Vagina (tissue), 2 donors: ENCODE measurements around the gene AGBL1. TPM values are rescaled to one million over a fixed set of nuclear protein-coding genes. Genes with fewer than 3 reads are reported as not detected.

Experiments used
- DNase-seq, 2 donors: peaks; one replicate each; pipeline ENCODE4 v3.0.0-alpha.2; 2017; ENCODE audit errors: extremely low spot score in 2 of 2
- H3K27ac ChIP-seq: fragments of 200-600 bp; sonication (generic); one replicate; pipeline ENCODE4 v1.5.1; 2019
- H3K27me3 ChIP-seq: fragments of 200-600 bp; sonication (generic); one replicate; pipeline ENCODE4 v1.5.1; 2019
- H3K36me3 ChIP-seq, 2 donors: fragments of 200-600 bp; sonication (generic); one replicate each; pipeline ENCODE4 v1.5.1; 2017 to 2019
- H3K4me1 ChIP-seq: fragments of 200-600 bp; sonication (generic); one replicate; pipeline ENCODE4 v1.5.1; 2019
- H3K4me3 ChIP-seq, 2 donors: fragments of 200-600 bp; sonication (generic); 1 replicate in 1 of 2; 2 replicates in 1 of 2; pipeline ENCODE4 v1.5.1; 2016 to 2019
- H3K9me3 ChIP-seq: fragments of 200-600 bp; sonication (generic); one replicate; pipeline ENCODE4 v1.5.1; 2019
- CTCF ChIP-seq, 3 experiments: fragments of 450-650 bp in 2 of 3; fragments of 200-600 bp in 1 of 3; sonication (generic) in 1 of 3; IDR thresholded peaks; one replicate each; pipeline ENCODE4 v1.5.1; 2017 to 2019; ENCODE audit warnings: antibody characterized with exemption in 3 of 3, mild to moderate bottlenecking in 2 of 3, moderate library complexity in 2 of 3
- POLR2A ChIP-seq, 2 donors: fragments of 450-650 bp; IDR thresholded peaks; one replicate each; pipeline ENCODE4 v1.6.1; 2017; ENCODE audit warnings: antibody characterized with exemption in 2 of 2, mild to moderate bottlenecking in 2 of 2, moderate library complexity in 2 of 2
- POLR2AphosphoS5 ChIP-seq, 2 donors: sonication (generic); formaldehyde crosslinking; IDR thresholded peaks; one replicate each; pipeline ENCODE4 v1.9.0; 2017; ENCODE audit warnings: antibody characterized with exemption in 2 of 2, mild to moderate bottlenecking in 2 of 2, low read depth in 1 of 2; ENCODE audit not compliant: insufficient read depth in 1 of 2
- intact Hi-C: fragments of 100-400 bp; cut with DNase I; formaldehyde crosslinking; loops from one replicate; pipeline ENCODE4 v1.15.1; 2023
- total RNA-seq: library from RNA; depleted of rRNA; stranded (reverse); fragments of >200 nt; gene quantifications from one replicate; pipeline ENCODE4 v1.2.3, GENCODE V29; 2016

The AGBL1 gene
- total RNA-seq, 1 donor from 2014 or later = not detected

GRCh38 chr15:86854176-86854575 is 774.5 kb downstream of the AGBL1 start:
- H3K27me3 ChIP-seq = no peaks in the 10 kb centered on the region
- no peak overlapping the region for H3K27ac ChIP-seq
- H3K4me1 ChIP-seq = no peaks in the 10 kb centered on the region
- H3K9me3 ChIP-seq = no peaks in the 10 kb centered on the region
- no peak overlapping the region for H3K4me3 ChIP-seq
- H3K36me3 ChIP-seq = no peaks in the 10 kb centered on the region
- intact Hi-C loops = no loop called here
- no peak for TF ChIP-seq CTCF (IDR thresholded peaks at IDR 0.05)
- TF ChIP-seq POLR2A (IDR thresholded peaks at IDR 0.05) = no peak
- TF ChIP-seq POLR2AphosphoS5 (IDR thresholded peaks at IDR 0.05; ENCODE audit: insufficient read depth in 1 of 2, low read depth in 1 of 2) = no peak
- no peak for DNase-seq

- Histone ChIP-seq H3K4me1 (no peaks in the 10 kb centered on the region), H3K4me3 (no peak overlapping the region), H3K27me3 (no peaks in the 10 kb centered on the region), H3K36me3 (no peaks in the 10 kb centered on the region), H3K9me3 (no peaks in the 10 kb centered on the region), H3K27ac (no peak overlapping the region)
- DNase-seq = no peak
- intact Hi-C loops = no loop called here
- TF ChIP-seq POLR2AphosphoS5 (IDR thresholded peaks at IDR 0.05; ENCODE audit: insufficient read depth in 1 of 2, low read depth in 1 of 2) = no peak
- TF ChIP-seq CTCF (IDR thresholded peaks at IDR 0.05) = no peak
- TF ChIP-seq POLR2A (IDR thresholded peaks at IDR 0.05) = no peak
These were observed 775.9 kb downstream of the AGBL1 start for GRCh38 chr15:86855307-86856291.

- no peak for TF ChIP-seq POLR2A (IDR thresholded peaks at IDR 0.05)
- no peak for TF ChIP-seq CTCF (IDR thresholded peaks at IDR 0.05)
- no peak for TF ChIP-seq POLR2AphosphoS5 (IDR thresholded peaks at IDR 0.05; ENCODE audit: insufficient read depth in 1 of 2, low read depth in 1 of 2)
- no peaks in the 10 kb centered on the region for H3K27me3 ChIP-seq
- no peak overlapping the region for H3K4me3 ChIP-seq
- no peak overlapping the region for H3K27ac ChIP-seq
- no peak for DNase-seq
- no peaks in the 10 kb centered on the region for H3K36me3 ChIP-seq
- H3K9me3 ChIP-seq = no peaks in the 10 kb centered on the region
- intact Hi-C loops = no loop called here
- no peaks in the 10 kb centered on the region for H3K4me1 ChIP-seq
These were observed 778.0 kb downstream of the AGBL1 start for GRCh38 chr15:86857701-86858100.

- TF ChIP-seq POLR2A (IDR thresholded peaks at IDR 0.05) (no peak), POLR2AphosphoS5 (IDR thresholded peaks at IDR 0.05; ENCODE audit: insufficient read depth in 1 of 2, low read depth in 1 of 2) (no peak), CTCF (IDR thresholded peaks at IDR 0.05) (no peak)
- Histone ChIP-seq H3K27me3 (no peaks in the 10 kb centered on the region), H3K27ac (no peak overlapping the region), H3K4me3 (no peak overlapping the region), H3K4me1 (no peaks in the 10 kb centered on the region), H3K9me3 (no peaks in the 10 kb centered on the region), H3K36me3 (no peaks in the 10 kb centered on the region)
- no peak for DNase-seq
- intact Hi-C loops = no loop called here
These were observed 783.7 kb downstream of the AGBL1 start for GRCh38 chr15:86863226-86863915.
